CD4-positive, alpha-beta T cell treated with Interleukin-10 for 1 hour (primary cell): ENCODE measurements around the gene WBP1L.

Experiments used
- DNase-seq: peaks from one replicate; pipeline ENCODE4 v3.0.0-alpha.2; 2020

The WBP1L gene

GRCh38 chr10:102759497-102760210, 15.9 kb downstream of the WBP1L start:
- no peak for DNase-seq

- DNase-seq: no peak
These were observed 18.2 kb downstream of the WBP1L start for GRCh38 chr10:102761981-102762380.

GRCh38 chr10:102762401-102763015, 18.8 kb downstream of the WBP1L start:
- DNase-seq: no peak

GRCh38 chr10:102763037-102763607, 19.4 kb downstream of the WBP1L start:
- DNase-seq: no peak

GRCh38 chr10:102764470-102765161, 20.9 kb downstream of the WBP1L start:
- DNase-seq: no peak

- DNase-seq: no peak
These were observed 21.6 kb downstream of the WBP1L start for GRCh38 chr10:102765336-102765735.

- DNase-seq: no peak
These were observed 23.8 kb downstream of the WBP1L start for GRCh38 chr10:102767428-102768160.

GRCh38 chr10:102769375-102770107, 25.8 kb downstream of the WBP1L start:
- no peak for DNase-seq

GRCh38 chr10:102770108-102770482, 26.3 kb downstream of the WBP1L start:
- DNase-seq: no peak

- DNase-seq: no peak
These were observed 27.0 kb downstream of the WBP1L start for GRCh38 chr10:102770792-102771191.

- DNase-seq: no peak
These were observed 29.6 kb downstream of the WBP1L start for GRCh38 chr10:102773320-102773719.

GRCh38 chr10:102773986-102774385, 30.2 kb downstream of the WBP1L start:
- DNase-seq: peak; percentile 30

- no peak for DNase-seq
These were observed 31.6 kb downstream of the WBP1L start for GRCh38 chr10:102775201-102775934.

GRCh38 chr10:102775935-102776669, 32.4 kb downstream of the WBP1L start:
- peak; percentile 23 for DNase-seq

GRCh38 chr10:102776779-102777456, 33.2 kb downstream of the WBP1L start:
- no peak for DNase-seq

- no peak for DNase-seq
These were observed 34.1 kb downstream of the WBP1L start for GRCh38 chr10:102777711-102778453.

GRCh38 chr10:102778781-102779180, 35.0 kb downstream of the WBP1L start:
- DNase-seq: no peak

GRCh38 chr10:102779680-102780526, 36.2 kb downstream of the WBP1L start:
- no peak for DNase-seq

- DNase-seq: no peak
These were observed 36.7 kb downstream of the WBP1L start for GRCh38 chr10:102780527-102780808.
